K562 (cell line): ENCODE data around the gene EPB41L4A. TPM values are rescaled to one million over a fixed set of nuclear protein-coding genes. Genes with fewer than 3 reads are reported as not detected.

ENCODE experiments used
- AFF4 ChIP-seq: sonication (generic); formaldehyde crosslinking; IDR thresholded peaks from 2 replicates; pipeline ENCODE4 v1.8.0; 2023; ENCODE audit warnings: mild to moderate bottlenecking, missing genetic modification reagents
- E2F4 ChIP-seq: sonication (generic); formaldehyde crosslinking; IDR thresholded peaks from 2 replicates; pipeline ENCODE4 v1.8.0; 2022; ENCODE audit warnings: mild to moderate bottlenecking, low read depth, missing genetic modification reagents
- ETV6 ChIP-seq, 3 experiments: fragments of 150-350 bp in 1 of 3; sonication (generic) in 1 of 3; formaldehyde crosslinking in 1 of 3; IDR thresholded peaks; 2 replicates each; pipeline versions ENCODE4 v1.6.1 to v1.8.0; 2014 to 2022; ENCODE audit warnings: borderline replicate concordance in 2 of 3, low read depth in 2 of 3, antibody characterized with exemption in 1 of 3, low read length in 1 of 3, mild to moderate bottlenecking in 1 of 3, missing genetic modification reagents in 1 of 3
- FOXM1 ChIP-seq, 2 experiments: fragments of 450-650 bp in 1 of 2; sonication (generic) in 1 of 2; formaldehyde crosslinking in 1 of 2; IDR thresholded peaks; 2 replicates each; pipeline versions ENCODE4 v1.6.1 to v1.9.0; 2017 to 2022; ENCODE audit warnings: low read depth in 2 of 2, mild to moderate bottlenecking in 2 of 2, missing genetic modification reagents in 1 of 2, moderate library complexity in 1 of 2
- HCFC1 ChIP-seq: IDR thresholded peaks from 2 replicates; pipeline ENCODE4 v1.6.1; 2012; ENCODE audit warnings: low read depth, low read length, improper control_type of control experiment
- MTA3 ChIP-seq: fragments of 450-650 bp; formaldehyde crosslinking; IDR thresholded peaks from 2 replicates; pipeline ENCODE4 v1.6.1; 2017; ENCODE audit warnings: mild to moderate bottlenecking, borderline replicate concordance
- MXI1 ChIP-seq: IDR thresholded peaks from 2 replicates; pipeline ENCODE4 v1.6.1; 2011; ENCODE audit warnings: low read depth, mild to moderate bottlenecking, improper control_type of control experiment, low read length
- MYBL2 ChIP-seq, 2 experiments: fragments of 450-650 bp in 1 of 2; sonication (generic) in 1 of 2; formaldehyde crosslinking in 1 of 2; IDR thresholded peaks; 2 replicates each; pipeline versions ENCODE4 v1.6.1 to v1.8.1; 2017 to 2022; ENCODE audit warnings: borderline replicate concordance in 1 of 2, inconsistent platforms in 1 of 2, low read depth in 1 of 2, mild to moderate bottlenecking in 1 of 2, missing genetic modification reagents in 1 of 2, moderate library complexity in 1 of 2
- NFRKB ChIP-seq: fragments of 450-650 bp; IDR thresholded peaks from 2 replicates; pipeline ENCODE4 v1.6.1; 2016; ENCODE audit warnings: low read depth
- NKRF ChIP-seq: fragments of 450-650 bp; IDR thresholded peaks from 2 replicates; pipeline ENCODE4 v1.6.1; 2016; ENCODE audit warnings: borderline replicate concordance
- ZC3H4 ChIP-seq: sonication (generic); formaldehyde crosslinking; IDR thresholded peaks from 2 replicates; pipeline ENCODE4 v1.9.0; 2021; ENCODE audit warnings: missing genetic modification reagents, borderline replicate concordance
- ZFP1 ChIP-seq: fragments of 450-650 bp; formaldehyde crosslinking; IDR thresholded peaks from 2 replicates; pipeline ENCODE4 v1.4.0; 2020; ENCODE audit warnings: mild to moderate bottlenecking, mixed read lengths
- ZNF282 ChIP-seq: sonication (generic); formaldehyde crosslinking; IDR thresholded peaks from 2 replicates; pipeline ENCODE4 v1.8.1; 2023; ENCODE audit warnings: missing genetic modification reagents
- ZNF76 ChIP-seq: fragments of 250-450 bp; sonication (Bioruptor Pico); IDR thresholded peaks from 2 replicates; pipeline ENCODE4 v1.4.0; 2020; ENCODE audit warnings: mild to moderate bottlenecking, moderate library complexity, borderline replicate concordance
- polyA plus RNA-seq, 8 experiments: library from polyadenylated mRNA; depleted of rRNA in 4 of 8; stranded (reverse) in 5 of 8; unstranded in 3 of 8; fragments of >200 nt; fragmentation: Nextera tagmentation in 2 of 8; fragmentation: Illumina TruSeq in 1 of 8; extraction: Ambion mirVana in 2 of 8; extraction: Trizol in 1 of 8; gene quantifications; 2 replicates each; pipeline versions ENCODE4 v1.2.1 to v1.2.3, GENCODE V29; 2011 to 2014; ENCODE audit warnings: inconsistent platforms in 1 of 8, missing spikeins in 1 of 8
- total RNA-seq, 7 experiments: library from RNA; depleted of rRNA in 6 of 7; stranded (reverse); fragments of >200 nt in 6 of 7; fragmentation: Illumina TruSeq in 2 of 7; extraction: Trizol in 2 of 7; gene quantifications; 2 replicates each; pipeline versions ENCODE4 v1.2.1 to v1.2.3, GENCODE V29; 2011 to 2021; ENCODE audit warnings: low replicate concordance in 1 of 7

The EPB41L4A gene
- total and polyA plus RNA-seq, 9 of the 15 experiments (the other 6 are each of a cell fraction or from before 2014, with no cell fraction given) = 0.04 to 0.35 (median 0.12) TPM; not detected in 3

GRCh38 chr5:112160652-112161391, 258.3 kb downstream of the EPB41L4A start (continued):
- TF ChIP-seq ZC3H4 (no peak), NKRF (peak; percentile 91), NFRKB (peak; percentile 63; the same call in 1 of the 2 replicates), MXI1 (peak; percentile 36; the same call in 1 of the 2 replicates), ZNF76 (no peak), FOXM1 (IDR thresholded peaks at IDR 0.05; ENCODE audit: low read depth) (no peak), FOXM1 (CRISPR knock-in tag; IDR thresholded peaks at IDR 0.05; ENCODE audit: low read depth) (no peak), ZFP1 (CRISPR knock-in tag) (no peak), HCFC1 (peak; percentile 77), MTA3 (peak; percentile 90), ZNF282 (no peak; the same call in 1 of the 2 replicates), MYBL2 (IDR thresholded peaks at IDR 0.05; ENCODE audit: low read depth) (no peak), MYBL2 (CRISPR knock-in tag; IDR thresholded peaks at IDR 0.05; ENCODE audit: borderline replicate concordance) (no peak), AFF4 (CRISPR knock-in tag) (peak; percentile 88; the same call in 1 of the 2 replicates), E2F4 (peak; percentile 69; the same call in 1 of the 2 replicates), ETV6 (IDR thresholded peaks at IDR 0.05; ENCODE audit: borderline replicate concordance in 1 of 2, low read depth in 2 of 2, low read length in 1 of 2) (no peak), ETV6 (CRISPR knock-in tag; IDR thresholded peaks at IDR 0.05; ENCODE audit: borderline replicate concordance) (no peak)
